GM23338 (cell line): ENCODE data around the gene MAN1C1.

Source experiments
- CREB1 ChIP-seq: fragments of 250-450 bp; sonication (Bioruptor Pico); IDR thresholded peaks from 2 replicates; pipeline ENCODE4 v1.5.0; 2020; ENCODE audit warnings: low read depth, mild to moderate bottlenecking, moderate library complexity
- CTCF ChIP-seq, 2 experiments: fragments of 200-600 bp in 1 of 2; sonication (generic) in 1 of 2; conservative IDR thresholded peaks; 2 replicates each; pipeline versions ENCODE4 v1.5.1 to v1.6.1; 2016 to 2017; ENCODE audit warnings: antibody characterized with exemption in 2 of 2, low read depth in 2 of 2, mild to moderate bottlenecking in 2 of 2, moderate library complexity in 1 of 2
- ETS1 ChIP-seq: IDR thresholded peaks from 2 replicates; pipeline ENCODE4 v1.6.1; 2016; ENCODE audit warnings: antibody characterized with exemption
- EZH2 ChIP-seq: fragments of 200-600 bp; sonication (generic); IDR thresholded peaks from one replicate; pipeline ENCODE4 v1.8.0; 2017; ENCODE audit warnings: antibody characterized with exemption, mild to moderate bottlenecking, low read depth; ENCODE audit not compliant: unreplicated experiment
- EZH2phosphoT487 ChIP-seq: fragments of 200-600 bp; sonication (generic); IDR thresholded peaks from one replicate; pipeline ENCODE4 v1.8.1; 2018; ENCODE audit warnings: antibody characterized with exemption; ENCODE audit not compliant: unreplicated experiment
- JUNB ChIP-seq: IDR thresholded peaks from one replicate; pipeline ENCODE4 v1.6.1; 2016; ENCODE audit warnings: antibody characterized with exemption; ENCODE audit not compliant: unreplicated experiment
- NANOG ChIP-seq: IDR thresholded peaks from 2 replicates; pipeline ENCODE4 v1.6.1; 2016; ENCODE audit warnings: antibody characterized with exemption, borderline replicate concordance
- POLR2AphosphoS5 ChIP-seq: IDR thresholded peaks from 2 replicates; pipeline ENCODE4 v1.6.1; 2016; ENCODE audit warnings: antibody characterized with exemption, low read depth
- REST ChIP-seq: IDR thresholded peaks from one replicate; pipeline ENCODE4 v1.6.1; 2018; ENCODE audit warnings: antibody characterized with exemption; ENCODE audit not compliant: unreplicated experiment
- STAT1 ChIP-seq: IDR thresholded peaks from one replicate; pipeline ENCODE4 v1.6.1; 2016; ENCODE audit warnings: antibody characterized with exemption; ENCODE audit not compliant: unreplicated experiment
- ZNF331 ChIP-seq: fragments of 250-450 bp; sonication (Bioruptor Pico); IDR thresholded peaks from 2 replicates; pipeline ENCODE4 v1.5.0; 2020; ENCODE audit warnings: low read depth, mild to moderate bottlenecking, moderate library complexity
- ZNF462 ChIP-seq: fragments of 250-450 bp; sonication (Bioruptor Pico); IDR thresholded peaks from 2 replicates; pipeline ENCODE4 v1.5.0; 2020; ENCODE audit warnings: mild to moderate bottlenecking, moderate library complexity

GRCh38 chr1:25737130-25737529, 120.5 kb downstream of the MAN1C1 start:
- no peak for TF ChIP-seq POLR2AphosphoS5
- TF ChIP-seq CTCF (conservative IDR thresholded peaks at IDR 0.05; ENCODE audit: low read depth in 2 of 2), result no peak
- no peak for TF ChIP-seq EZH2phosphoT487
- TF ChIP-seq CREB1 (CRISPR knock-in tag), result no peak
- TF ChIP-seq EZH2, result no peak
- TF ChIP-seq STAT1, result no peak
- no peak for TF ChIP-seq JUNB
- no peak for TF ChIP-seq REST
- TF ChIP-seq NANOG, result no peak
- no peak for TF ChIP-seq ZNF331
- TF ChIP-seq ZNF462 (CRISPR knock-in tag), result no peak
- TF ChIP-seq ETS1, result no peak
